Suppressor macrophage (primary cell): ENCODE measurements around the gene ATAD3B.
A peak's percentile ranks its signal among the peaks of the same experiment; 100 is the strongest.
"Not testable (repeated sequence)": the region's sequence is repeated elsewhere in the genome, so short reads cannot be mapped to it uniquely, and the experiment has no call there.

Source experiments
- DNase-seq, 4 experiments: peaks; one replicate each; pipeline ENCODE4 v3.0.0-alpha.2; 2020 to 2022

Gene ATAD3B

DNA sequence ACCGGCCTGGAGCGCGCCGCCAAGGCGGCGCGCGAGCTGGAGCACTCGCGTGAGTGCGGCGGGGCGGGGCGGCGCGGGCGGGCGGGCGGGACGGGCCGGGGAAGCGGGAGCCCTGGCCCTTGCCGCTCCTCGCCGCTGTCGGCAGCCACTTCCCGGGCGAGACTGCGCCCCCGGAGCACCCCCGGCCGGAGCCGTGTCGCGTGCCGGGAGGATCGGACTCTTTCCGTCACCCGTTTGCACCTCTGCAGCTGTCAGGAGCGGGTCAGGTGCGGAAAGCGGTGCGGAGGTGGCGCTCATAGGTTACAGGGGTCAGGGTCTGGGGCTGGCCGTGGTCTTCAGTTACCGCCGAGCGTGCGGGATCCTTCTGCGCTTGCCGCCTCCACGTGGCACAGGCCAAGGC, 40.9 kb downstream of the ATAD3B start:
- peak; percentile 5 to 39 (median 22) for DNase-seq

DNA sequence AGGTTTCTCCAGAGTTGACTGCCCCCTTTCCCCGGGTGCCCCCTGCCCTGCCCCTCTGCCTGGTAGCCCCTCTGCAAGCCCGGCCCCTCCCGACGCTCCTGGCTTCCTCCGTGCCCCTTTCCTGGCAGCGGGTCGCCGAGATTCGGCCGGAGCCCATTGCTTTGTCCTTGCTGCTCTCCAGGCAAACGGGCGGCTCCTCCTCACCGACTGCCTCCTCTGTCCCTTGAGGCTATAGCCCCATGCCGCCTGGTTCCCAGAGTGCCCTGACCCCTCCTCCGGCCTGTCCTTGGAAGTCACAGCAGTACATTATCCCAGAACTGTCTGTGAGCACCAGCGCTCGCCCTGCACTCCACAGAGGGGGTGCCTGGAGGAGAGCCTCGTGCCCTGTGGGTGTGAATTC, 42.1 kb downstream of the ATAD3B start:
- DNase-seq, result not testable (repeated sequence)

- DNase-seq, result not testable (repeated sequence)
These were observed 42.8 kb downstream of the ATAD3B start for GRCh38 chr1:1514376-1514775.

DNA sequence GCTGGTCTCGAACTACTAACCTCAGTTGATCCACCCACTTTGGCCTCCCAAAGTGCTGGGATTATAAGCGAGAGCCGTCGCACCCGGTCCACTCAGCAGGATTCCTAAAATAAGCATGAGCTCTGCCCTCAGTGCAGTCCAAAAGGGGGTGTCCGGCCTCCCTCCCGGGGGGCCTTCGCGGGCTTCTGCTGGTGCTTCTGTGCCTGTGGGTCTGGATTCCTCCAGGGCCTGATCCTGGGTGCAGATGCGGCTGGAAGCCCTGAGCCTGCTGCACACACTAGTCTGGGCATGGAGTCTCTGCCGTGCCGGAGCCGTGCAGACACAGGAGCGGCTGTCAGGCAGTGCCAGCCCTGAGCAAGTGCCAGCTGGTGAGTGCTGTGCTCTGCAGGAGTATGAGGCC, 45.4 kb downstream of the ATAD3B start:
- DNase-seq, result not testable (repeated sequence)

DNA sequence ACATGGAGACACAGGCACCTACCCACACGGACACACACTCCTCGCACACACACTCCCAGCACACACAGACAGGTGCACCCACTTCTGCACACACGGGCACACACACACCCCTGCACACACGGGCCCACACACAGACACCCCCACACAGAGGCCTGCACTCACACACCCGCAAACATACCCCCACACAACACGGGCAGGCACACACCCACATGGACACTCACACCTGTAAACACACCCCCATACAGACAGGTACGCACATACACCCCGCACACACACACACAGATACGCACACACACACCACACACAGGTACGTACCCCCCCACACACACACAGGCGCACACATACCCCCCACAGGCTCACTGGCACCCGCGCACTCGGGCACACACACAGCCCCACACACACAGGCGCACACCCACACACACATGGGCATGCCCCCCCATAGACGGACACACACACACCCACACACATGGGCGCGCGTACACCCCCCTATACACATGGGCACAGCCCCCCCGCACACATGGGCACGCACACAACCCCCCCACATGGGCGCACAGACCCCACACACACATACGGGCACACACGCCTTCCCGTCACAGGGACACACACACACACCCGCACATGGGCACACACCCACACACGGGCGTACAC, 46.5 kb downstream of the ATAD3B start:
- DNase-seq, result no peak

DNA sequence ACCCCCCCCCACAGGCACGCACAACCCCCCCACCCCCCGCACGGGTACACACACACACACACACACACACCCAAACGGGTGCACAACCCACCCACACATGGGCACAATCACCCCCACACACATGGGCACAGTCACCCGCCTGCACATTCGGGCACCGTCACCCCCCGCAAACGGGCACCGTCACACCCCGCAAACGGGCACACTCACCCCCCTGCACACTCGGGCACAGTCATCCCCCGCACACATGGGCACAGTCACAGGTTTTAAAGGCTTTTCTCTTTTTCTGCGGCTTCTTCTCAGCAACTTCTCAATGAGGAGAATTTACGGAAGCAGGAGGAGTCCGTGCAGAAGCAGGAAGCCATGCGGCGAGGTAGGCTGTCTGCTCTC, 47.0 kb downstream of the ATAD3B start:
- DNase-seq, result not testable (repeated sequence)

- not testable (repeated sequence) for DNase-seq
These were observed 48.4 kb downstream of the ATAD3B start for GRCh38 chr1:1519805-1520505.

- DNase-seq, result no peak
These were observed 49.8 kb downstream of the ATAD3B start for GRCh38 chr1:1521331-1521730.

GRCh38 chr1:1522536-1522935, 51.0 kb downstream of the ATAD3B start:
- DNase-seq, result not testable (repeated sequence)

DNA sequence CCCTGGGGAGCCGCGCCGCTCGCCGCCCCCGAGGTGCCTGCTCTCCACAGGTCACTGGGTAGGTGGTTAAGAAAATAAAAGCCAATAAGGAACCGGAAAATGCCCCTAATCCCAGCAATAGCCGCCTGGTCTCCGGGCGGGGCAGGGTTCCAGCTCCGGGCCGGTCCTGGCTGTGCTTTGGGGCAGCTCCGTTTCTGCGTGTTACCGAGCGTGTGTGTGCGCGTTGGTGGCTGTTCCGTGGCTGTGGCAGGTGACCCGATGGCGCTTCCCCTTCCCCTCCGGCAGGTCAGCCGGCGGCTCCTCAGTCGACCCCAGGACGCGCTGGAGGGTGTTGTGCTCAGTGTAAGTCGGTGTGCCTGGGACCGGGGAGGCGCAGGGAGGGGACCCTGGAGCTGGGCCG, 51.7 kb downstream of the ATAD3B start:
- DNase-seq, result not testable (repeated sequence)

DNA sequence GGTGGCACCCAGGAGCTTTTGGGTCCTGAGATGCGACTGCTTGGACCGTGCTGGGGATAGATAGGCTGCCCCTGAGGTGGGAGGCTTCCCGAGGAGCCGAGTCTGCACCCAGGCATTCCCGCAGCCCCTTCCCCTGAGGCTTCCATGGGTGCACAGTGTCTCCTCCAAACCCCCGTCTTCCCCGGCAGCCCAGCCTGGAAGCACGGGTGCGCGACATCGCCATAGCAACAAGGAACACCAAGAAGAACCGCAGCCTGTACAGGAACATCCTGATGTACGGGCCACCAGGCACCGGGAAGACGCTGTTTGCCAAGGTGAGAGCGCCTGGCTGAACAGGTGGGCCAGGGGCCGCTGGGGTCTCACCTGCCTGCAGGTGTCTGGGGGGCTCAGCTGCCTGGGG, 52.1 kb downstream of the ATAD3B start:
- not testable (repeated sequence) for DNase-seq

GRCh38 chr1:1524750-1525383, 53.3 kb downstream of the ATAD3B start:
- not testable (repeated sequence) for DNase-seq

GRCh38 chr1:1526476-1526875, 54.9 kb downstream of the ATAD3B start:
- not testable (repeated sequence) for DNase-seq

DNA sequence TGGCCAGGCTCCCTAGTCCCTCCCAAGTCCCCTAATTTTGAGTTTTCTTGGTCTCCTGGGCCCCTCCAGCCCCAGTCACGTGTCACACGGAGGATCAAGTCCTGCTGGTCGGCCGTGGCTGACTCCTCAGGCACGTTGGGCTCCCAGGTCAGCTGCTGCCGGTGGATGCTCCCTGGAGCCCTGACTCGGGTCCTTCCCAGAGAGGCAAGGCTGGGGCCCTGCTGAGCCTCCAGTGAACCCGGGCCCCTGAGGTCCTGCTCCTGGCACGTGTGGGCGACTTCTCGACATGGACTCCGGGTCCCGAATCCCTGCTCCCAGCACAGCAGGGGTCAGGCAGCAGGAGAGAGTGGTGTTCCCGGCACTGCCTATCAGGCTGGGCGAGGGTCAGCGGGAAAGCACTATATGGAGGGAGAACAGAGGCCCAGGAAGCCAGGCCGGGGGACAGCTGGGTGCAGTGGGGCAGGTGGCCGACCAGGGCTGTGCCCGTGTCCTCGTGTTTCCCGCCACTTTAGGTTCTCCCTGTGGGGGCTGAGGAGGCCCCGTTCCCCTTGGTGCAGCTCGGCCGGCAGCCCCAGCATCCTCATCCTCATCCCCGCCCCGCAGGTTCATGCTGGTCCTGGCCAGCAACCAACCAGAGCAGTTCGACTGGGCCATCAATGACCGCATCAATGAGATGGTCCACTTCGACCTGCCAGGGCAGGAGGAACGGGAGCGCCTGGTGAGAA, 55.7 kb downstream of the ATAD3B start:
- no peak for DNase-seq

DNA sequence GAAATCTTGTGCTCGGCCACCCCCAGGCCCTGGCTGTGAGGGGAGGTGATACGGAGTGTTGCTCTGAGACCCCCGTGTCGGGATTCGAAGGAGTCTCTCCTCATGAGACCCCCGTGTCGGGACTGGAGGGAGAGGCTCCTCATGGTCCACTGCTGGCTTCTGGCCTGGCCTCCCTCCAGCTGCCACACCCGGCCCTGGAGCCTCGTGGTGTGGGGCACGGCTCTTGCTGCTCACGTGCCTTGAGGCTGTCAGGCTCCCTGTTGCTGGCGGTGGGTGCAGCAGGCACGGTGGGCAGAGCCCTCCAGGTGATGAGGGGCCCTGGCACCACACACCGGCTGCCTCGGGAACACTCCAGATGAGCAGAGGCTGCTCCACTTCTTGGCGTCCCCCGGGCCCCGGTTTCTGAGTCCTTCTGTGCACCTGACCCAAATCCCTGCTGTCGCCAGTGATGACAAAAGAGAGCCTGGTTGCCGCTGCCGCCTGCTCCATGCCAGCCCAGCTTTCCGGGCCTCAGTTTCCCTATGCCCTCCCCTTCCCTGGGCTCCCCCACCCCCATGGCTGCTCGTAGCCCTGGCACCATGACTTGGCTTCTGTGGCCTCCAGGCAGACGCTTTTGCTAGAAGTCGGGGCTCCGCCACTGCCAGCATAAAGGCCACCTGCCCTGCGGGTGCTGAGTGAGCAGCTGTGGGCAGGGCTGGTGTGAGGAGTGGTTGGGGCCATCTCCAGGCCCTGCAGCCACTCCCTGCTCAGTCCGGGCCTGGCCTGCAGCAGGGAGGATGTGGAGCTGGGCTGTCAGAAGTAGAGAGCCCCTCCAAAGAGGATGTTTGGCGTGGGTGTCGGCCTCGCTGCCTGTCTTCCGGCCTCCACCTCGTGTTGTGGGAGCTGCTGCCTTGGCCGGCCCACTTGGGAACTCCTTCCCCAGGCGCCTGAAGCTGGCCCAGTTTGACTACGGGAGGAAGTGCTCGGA, 57.0 kb downstream of the ATAD3B start:
- no peak for DNase-seq

DNA sequence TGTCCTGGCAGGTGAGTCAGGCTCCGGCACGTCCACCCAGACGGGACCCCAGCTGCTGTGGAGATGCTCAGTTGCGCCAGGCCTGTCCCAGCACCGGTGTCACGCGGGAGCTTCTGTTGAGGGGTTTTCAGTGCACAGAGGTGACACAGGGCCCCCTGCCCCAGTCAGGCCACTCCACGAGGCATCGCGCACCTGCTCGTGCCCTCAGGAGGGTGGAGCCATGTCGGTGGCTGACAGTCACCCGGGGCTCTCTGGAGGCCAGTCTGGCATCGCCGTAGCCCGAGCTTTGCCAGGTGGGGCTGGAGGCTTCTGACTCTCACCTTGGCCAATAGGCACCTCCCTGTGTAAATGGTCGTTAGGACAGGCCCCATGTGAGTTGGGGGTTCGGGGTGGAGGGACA, 57.8 kb downstream of the ATAD3B start:
- no peak for DNase-seq

DNA sequence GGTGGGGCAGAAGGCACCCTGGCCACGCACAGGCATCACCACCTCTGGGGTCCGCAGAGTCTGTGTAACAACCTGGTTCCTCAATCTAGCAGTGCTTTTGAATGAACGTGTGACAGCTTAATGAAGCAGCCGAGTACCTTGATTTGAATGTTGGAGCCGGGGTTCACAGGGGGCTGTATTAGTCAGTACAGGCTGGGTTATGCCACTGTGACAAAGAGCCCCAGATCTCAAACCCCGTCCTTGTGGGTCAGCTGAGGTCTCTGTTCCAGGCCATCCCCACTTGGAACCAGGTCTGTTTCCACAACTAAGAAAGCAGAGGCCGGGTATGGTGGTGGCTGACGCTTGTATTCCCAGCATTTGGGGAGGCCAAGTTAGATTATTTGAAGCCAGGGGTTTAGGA, 58.4 kb downstream of the ATAD3B start:
- DNase-seq, result no peak

DNA sequence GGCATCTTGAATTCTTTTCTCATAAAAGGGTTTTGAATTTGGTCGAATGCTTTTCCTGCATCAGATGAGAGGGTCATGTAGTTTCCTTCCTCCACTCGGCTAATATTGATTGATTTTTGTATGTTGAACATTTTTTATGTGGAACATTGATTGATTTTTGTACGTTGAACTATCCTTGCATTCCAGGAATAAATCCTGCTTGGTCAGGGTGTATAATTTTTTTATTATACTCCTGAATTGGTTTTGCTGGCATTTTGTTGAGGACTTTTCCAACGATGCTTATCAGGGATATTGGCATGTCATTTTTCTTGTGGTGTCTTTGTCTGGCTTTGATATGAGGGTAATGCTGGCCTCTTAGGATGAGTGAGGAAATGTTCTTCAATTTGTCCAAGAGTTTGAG, 60.4 kb downstream of the ATAD3B start:
- DNase-seq, result no peak

- not testable (repeated sequence) for DNase-seq
These were observed 61.8 kb downstream of the ATAD3B start for GRCh38 chr1:1533176-1533893.

DNA sequence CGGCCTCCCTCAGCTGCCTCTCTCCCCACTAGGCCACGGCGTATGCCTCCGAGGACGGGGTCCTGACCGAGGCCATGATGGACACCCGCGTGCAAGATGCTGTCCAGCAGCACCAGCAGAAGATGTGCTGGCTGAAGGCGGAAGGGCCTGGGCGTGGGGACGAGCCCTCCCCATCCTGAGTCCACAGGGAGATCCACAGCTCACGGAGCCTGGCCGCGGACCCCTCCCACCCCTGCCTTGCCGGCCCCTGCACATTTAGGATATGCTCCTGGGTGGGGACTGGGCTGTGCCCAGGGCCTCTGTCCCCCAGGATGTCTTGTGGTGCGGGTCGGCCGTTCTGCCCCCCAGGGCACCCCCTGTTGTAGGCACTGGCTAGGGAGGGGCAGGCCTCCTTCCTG, 62.3 kb downstream of the ATAD3B start:
- DNase-seq, result not testable (repeated sequence)
